ENCODE data around the gene NKRF.

DNA sequence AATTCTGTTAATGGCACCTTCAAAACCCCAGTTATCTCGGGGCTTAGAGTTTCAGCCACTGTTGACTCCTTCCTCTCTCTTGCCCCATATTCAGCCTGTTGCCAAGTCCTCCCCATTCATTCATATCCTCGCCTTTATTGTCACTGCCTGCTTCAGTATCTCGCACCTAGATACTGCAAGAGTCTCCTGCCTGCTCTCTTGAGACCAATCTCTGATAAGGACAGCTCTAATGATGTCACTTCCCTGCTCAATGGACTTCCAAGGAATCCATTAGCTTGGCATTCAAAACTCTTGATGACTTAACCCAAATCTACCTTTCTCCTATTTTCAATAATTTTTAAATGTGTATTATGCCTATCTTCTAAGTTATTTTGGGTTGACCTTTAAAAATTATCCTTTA, 33.0 kb downstream of the NKRF start:
- TF ChIP-seq, protein P1, sequence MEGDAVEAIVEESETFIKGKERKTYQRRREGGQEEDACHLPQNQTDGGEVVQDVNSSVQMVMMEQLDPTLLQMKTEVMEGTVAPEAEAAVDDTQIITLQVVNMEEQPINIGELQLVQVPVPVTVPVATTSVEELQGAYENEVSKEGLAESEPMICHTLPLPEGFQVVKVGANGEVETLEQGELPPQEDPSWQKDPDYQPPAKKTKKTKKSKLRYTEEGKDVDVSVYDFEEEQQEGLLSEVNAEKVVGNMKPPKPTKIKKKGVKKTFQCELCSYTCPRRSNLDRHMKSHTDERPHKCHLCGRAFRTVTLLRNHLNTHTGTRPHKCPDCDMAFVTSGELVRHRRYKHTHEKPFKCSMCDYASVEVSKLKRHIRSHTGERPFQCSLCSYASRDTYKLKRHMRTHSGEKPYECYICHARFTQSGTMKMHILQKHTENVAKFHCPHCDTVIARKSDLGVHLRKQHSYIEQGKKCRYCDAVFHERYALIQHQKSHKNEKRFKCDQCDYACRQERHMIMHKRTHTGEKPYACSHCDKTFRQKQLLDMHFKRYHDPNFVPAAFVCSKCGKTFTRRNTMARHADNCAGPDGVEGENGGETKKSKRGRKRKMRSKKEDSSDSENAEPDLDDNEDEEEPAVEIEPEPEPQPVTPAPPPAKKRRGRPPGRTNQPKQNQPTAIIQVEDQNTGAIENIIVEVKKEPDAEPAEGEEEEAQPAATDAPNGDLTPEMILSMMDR (conservative IDR thresholded peaks at IDR 0.05; ENCODE audit: low read length): no peak
- TF ChIP-seq EZH2phosphoT487 (IDR thresholded peaks at IDR 0.05; ENCODE audit: borderline replicate concordance, low read depth, low read length): no peak

Measured in OCI-LY7 (cell line).